ENCODE measurements around the gene SLC22A23. TPM values are rescaled to one million over a fixed set of nuclear protein-coding genes. Genes with fewer than 3 reads are reported as not detected.

SLC22A23 gene
- total and polyA plus RNA-seq, 8 donors = 5.9 to 241 (median 18.9) TPM

DNA sequence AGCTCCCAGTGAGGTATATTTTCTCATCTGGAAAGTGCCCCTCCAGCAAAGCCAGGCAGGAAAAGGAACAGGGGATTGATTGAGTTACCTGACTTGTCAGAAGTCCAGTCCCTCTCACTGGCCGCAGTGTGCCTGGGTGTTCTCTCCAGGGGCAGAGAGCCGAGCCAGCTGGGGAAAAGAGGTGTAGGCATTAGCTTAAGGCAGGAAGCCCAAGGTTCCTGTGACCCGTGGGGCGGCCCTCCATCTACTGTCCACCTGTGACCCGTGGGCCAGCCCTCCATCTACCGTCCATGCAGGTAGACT, 195.4 kb downstream of the SLC22A23 start:
- no peak for TF ChIP-seq POLR2A (IDR thresholded peaks at IDR 0.05)
- TF ChIP-seq CTCF (IDR thresholded peaks at IDR 0.05) = no peak
- no peak for TF ChIP-seq POLR2AphosphoS5 (IDR thresholded peaks at IDR 0.05)
- no peak for TF ChIP-seq EP300 (IDR thresholded peaks at IDR 0.05)
- peak overlapping the region in 2 of 4 donors; percentile 32 to 99 for H3K4me3 ChIP-seq
- H3K36me3 ChIP-seq = peaks cover 0 to 21% (median 15%) of the 10 kb centered on the region in 4 donors
- peaks cover 31 to 70% (median 44%) of the 10 kb centered on the region in 4 donors for H3K4me1 ChIP-seq
- H3K9me3 ChIP-seq = no peaks in the 10 kb centered on the region
- H3K27me3 ChIP-seq = no peaks in the 10 kb centered on the region
- 38 to 74% (median 50%) methylated on average over 6 of the region's 6 CpGs for WGBS, 5 donors
- intact Hi-C loops (cut with DNase I; ENCODE audit: low total_unique reads) = no loop called here
- DNase-seq = no peak
- H3K27ac ChIP-seq = peak overlapping the region in 2 of 5 donors; percentile 41 to 57

- Histone ChIP-seq H3K27me3 (no peaks in the 10 kb centered on the region), H3K9me3 (no peaks in the 10 kb centered on the region), H3K36me3 (peaks cover 0 to 21% (median 15%) of the 10 kb centered on the region in 4 donors), H3K4me1 (peaks cover 31 to 67% (median 44%) of the 10 kb centered on the region in 4 donors), H3K4me3 (peak overlapping the region in 2 of 4 donors; percentile 32 to 99), H3K27ac (peak overlapping the region in 3 of 5 donors; percentile 2 to 57 (median 41))
- WGBS, 5 donors = 33 to 62% (median 52%) methylated on average over 17 of the region's 17 CpGs
- intact Hi-C loops (cut with DNase I; ENCODE audit: low total_unique reads) = no loop called here
- no peak for TF ChIP-seq POLR2AphosphoS5 (IDR thresholded peaks at IDR 0.05)
- no peak for TF ChIP-seq EP300 (IDR thresholded peaks at IDR 0.05)
- no peak for TF ChIP-seq CTCF (IDR thresholded peaks at IDR 0.05)
- TF ChIP-seq POLR2A (IDR thresholded peaks at IDR 0.05) = no peak
- no peak for DNase-seq
Measured at GRCh38 chr6:3260772-3261517, 195.9 kb downstream of the SLC22A23 start.

DNA sequence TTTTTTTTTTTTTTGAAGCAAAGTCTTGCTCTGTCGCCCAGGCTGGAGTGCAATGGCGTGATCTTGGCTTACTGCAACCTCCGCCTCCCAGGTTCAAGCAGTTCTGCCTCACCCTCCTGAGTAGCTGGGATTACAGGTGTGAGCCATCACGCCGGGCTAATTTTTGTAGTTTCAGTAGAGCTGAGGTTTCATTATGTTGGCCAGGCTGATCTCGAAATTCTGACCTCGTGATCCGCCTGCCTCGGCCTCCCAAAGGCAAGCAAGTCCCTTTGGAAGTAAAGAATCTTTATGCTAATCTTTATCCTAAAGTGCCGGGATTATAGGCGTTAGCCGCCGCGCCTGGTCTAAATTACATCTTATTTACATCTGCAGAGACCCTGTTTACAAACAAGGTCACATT, 196.6 kb downstream of the SLC22A23 start:
- Histone ChIP-seq H3K4me3 (peak overlapping the region in 3 of 4 donors; percentile 32 to 99 (median 84)), H3K27ac (peak overlapping the region in 2 of 5 donors; percentile 41 to 57), H3K4me1 (peaks cover 30 to 60% (median 41%) of the 10 kb centered on the region in 4 donors), H3K9me3 (no peaks in the 10 kb centered on the region), H3K27me3 (no peaks in the 10 kb centered on the region), H3K36me3 (peaks cover 0 to 20% (median 15%) of the 10 kb centered on the region in 4 donors)
- 68 to 78% (median 73%) methylated on average over 14 of the region's 14 CpGs for WGBS, 5 donors
- intact Hi-C loops (cut with DNase I; ENCODE audit: low total_unique reads) = no loop called here
- DNase-seq = no peak
- no peak for TF ChIP-seq POLR2A (IDR thresholded peaks at IDR 0.05)
- TF ChIP-seq POLR2AphosphoS5 (IDR thresholded peaks at IDR 0.05) = no peak
- no peak for TF ChIP-seq EP300 (IDR thresholded peaks at IDR 0.05)
- TF ChIP-seq CTCF (IDR thresholded peaks at IDR 0.05) = no peak

DNA sequence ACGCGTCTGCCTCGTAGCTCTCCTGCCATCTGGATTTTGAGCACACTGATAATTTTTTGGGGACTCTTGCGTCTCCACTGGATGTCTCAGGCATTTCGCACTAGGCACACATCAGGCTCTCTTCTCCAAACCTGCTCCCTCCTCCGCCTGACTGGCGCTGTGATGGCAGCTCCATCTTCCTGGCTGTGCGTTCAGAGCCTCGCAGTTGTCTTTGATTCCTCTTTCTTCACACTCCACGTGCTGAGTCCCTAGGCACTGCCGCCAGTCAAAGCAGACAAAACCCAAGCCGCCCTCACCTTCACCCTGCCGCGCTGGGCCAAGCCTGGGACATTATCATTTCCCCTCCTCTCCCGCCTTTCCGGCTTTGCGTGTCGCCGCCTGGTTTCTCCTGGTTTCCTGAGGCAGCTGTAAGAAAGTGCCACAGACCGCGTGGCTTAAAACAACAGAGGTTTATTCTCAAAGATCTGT, 197.3 kb downstream of the SLC22A23 start:
- Histone ChIP-seq H3K4me1 (peaks cover 28 to 54% (median 40%) of the 10 kb centered on the region in 4 donors), H3K27me3 (no peaks in the 10 kb centered on the region), H3K36me3 (peaks cover 0 to 13% (median 13%) of the 10 kb centered on the region in 4 donors), H3K9me3 (no peaks in the 10 kb centered on the region), H3K27ac (peak overlapping the region; percentile 83 to 90 (median 84)), H3K4me3 (peak overlapping the region; percentile 84 to 100 (median 92))
- 0 to 1% (median 0%) methylated on average over 18 to 21 of the region's 21 CpGs for WGBS, 5 donors
- intact Hi-C loops (cut with DNase I; ENCODE audit: low total_unique reads) = loop anchor here (10.0 kb wide), 1 partner anchor 135 kb away; no protein-coding TSS in a partner anchor
- TF ChIP-seq EP300 (IDR thresholded peaks at IDR 0.05) (no peak), POLR2A (IDR thresholded peaks at IDR 0.05) (no peak), POLR2AphosphoS5 (IDR thresholded peaks at IDR 0.05) (no peak), CTCF (IDR thresholded peaks at IDR 0.05) (no peak)
- DNase-seq = peak; percentile 54 to 64

Measured in stomach (tissue), 9 donors.